KMS-11 (cell line): ENCODE results near the gene PAEP.

Experiments used
- H2AFZ ChIP-seq: fragments of 200-600 bp; sonication (generic); 2 replicates; pipeline ENCODE4 v1.6.1; 2016; ENCODE audit warnings: antibody characterized with exemption, mixed run types, low read depth
- H3K27ac ChIP-seq: fragments of 200-600 bp; sonication (generic); 2 replicates; pipeline ENCODE4 v1.6.1; 2016; ENCODE audit warnings: mild to moderate bottlenecking, mixed run types
- H3K27me3 ChIP-seq: fragments of 200-600 bp; sonication (generic); 2 replicates; pipeline ENCODE4 v1.6.1; 2017; ENCODE audit warnings: mild to moderate bottlenecking, low read depth, mixed run types, moderate library complexity; ENCODE audit not compliant: insufficient read depth
- H3K36me3 ChIP-seq: fragments of 200-600 bp; sonication (generic); 2 replicates; pipeline ENCODE4 v1.6.1; 2017; ENCODE audit warnings: mild to moderate bottlenecking, mixed run types; ENCODE audit not compliant: insufficient read depth
- H3K4me1 ChIP-seq: fragments of 200-600 bp; sonication (generic); 2 replicates; pipeline ENCODE4 v1.6.1; 2016; ENCODE audit warnings: mild to moderate bottlenecking, low read depth, mixed run types; ENCODE audit not compliant: poor library complexity, severe bottlenecking
- H3K4me2 ChIP-seq: fragments of 200-600 bp; sonication (generic); 2 replicates; pipeline ENCODE4 v1.7.0; 2016; ENCODE audit warnings: mild to moderate bottlenecking, mixed run types
- H3K4me3 ChIP-seq: fragments of 200-600 bp; sonication (generic); IDR thresholded peaks from 2 replicates; pipeline ENCODE4 v1.6.1; 2017; ENCODE audit warnings: low read depth, low read length, mixed read lengths; ENCODE audit not compliant: insufficient read depth
- H3K79me2 ChIP-seq: fragments of 200-600 bp; sonication (generic); 2 replicates; pipeline ENCODE4 v1.6.1; 2016; ENCODE audit warnings: low read depth, mixed run types; ENCODE audit not compliant: insufficient read depth
- H3K9ac ChIP-seq: fragments of 200-600 bp; sonication (generic); 2 replicates; pipeline ENCODE4 v1.6.1; 2016; ENCODE audit warnings: mild to moderate bottlenecking, mixed run types
- H4K20me1 ChIP-seq: fragments of 200-600 bp; sonication (generic); 2 replicates; pipeline ENCODE4 v1.6.1; 2016; ENCODE audit warnings: mild to moderate bottlenecking, mixed run types; ENCODE audit not compliant: insufficient read depth
- CTCF ChIP-seq: fragments of 200-600 bp; sonication (generic); conservative IDR thresholded peaks from 2 replicates; pipeline ENCODE4 v1.6.1; 2017; ENCODE audit warnings: low read depth, mild to moderate bottlenecking, antibody characterized with exemption, low read length, moderate library complexity, mixed read lengths

Gene PAEP

GRCh38 chr9:135572233-135572632 is 10.7 kb downstream of the PAEP start:
- Histone ChIP-seq H3K9ac (no peak overlapping the region), H3K4me2 (no peak overlapping the region), H3K4me1 (no peaks in the 10 kb centered on the region), H3K4me3 (no peak overlapping the region), H4K20me1 (no peaks in the 10 kb centered on the region), H3K27me3 (peaks cover 44% of the 10 kb centered on the region; the same call in 1 of the 2 replicates), H2AFZ (no peak overlapping the region), H3K27ac (no peak overlapping the region), H3K79me2 (no peaks in the 10 kb centered on the region), H3K36me3 (no peaks in the 10 kb centered on the region)
- TF ChIP-seq CTCF = no peak

GRCh38 chr9:135573124-135573523 is 11.6 kb downstream of the PAEP start:
- Histone ChIP-seq H3K4me3 (no peak overlapping the region), H3K79me2 (no peaks in the 10 kb centered on the region), H3K27me3 (peaks cover 43% of the 10 kb centered on the region; the same call in 1 of the 2 replicates), H3K4me2 (no peak overlapping the region), H2AFZ (no peak overlapping the region), H3K4me1 (no peaks in the 10 kb centered on the region), H3K36me3 (no peaks in the 10 kb centered on the region), H4K20me1 (no peaks in the 10 kb centered on the region), H3K27ac (no peak overlapping the region), H3K9ac (no peak overlapping the region)
- TF ChIP-seq CTCF = no peak

GRCh38 chr9:135574331-135574730 is 12.8 kb downstream of the PAEP start:
- Histone ChIP-seq H2AFZ (no peak overlapping the region), H3K4me3 (no peak overlapping the region), H3K27me3 (peaks cover 32% of the 10 kb centered on the region; the same call in 1 of the 2 replicates), H3K27ac (no peak overlapping the region), H3K36me3 (no peaks in the 10 kb centered on the region), H3K4me1 (no peaks in the 10 kb centered on the region), H3K9ac (no peak overlapping the region), H4K20me1 (no peaks in the 10 kb centered on the region), H3K79me2 (no peaks in the 10 kb centered on the region), H3K4me2 (no peak overlapping the region)
- no peak for TF ChIP-seq CTCF

- Histone ChIP-seq H3K4me2 (no peak overlapping the region), H4K20me1 (no peaks in the 10 kb centered on the region), H2AFZ (no peak overlapping the region), H3K79me2 (no peaks in the 10 kb centered on the region), H3K9ac (no peak overlapping the region), H3K27ac (no peak overlapping the region), H3K4me3 (no peak overlapping the region), H3K27me3 (peaks cover 32% of the 10 kb centered on the region; the same call in 1 of the 2 replicates), H3K4me1 (no peaks in the 10 kb centered on the region), H3K36me3 (no peaks in the 10 kb centered on the region)
- TF ChIP-seq CTCF = no peak
Observed at GRCh38 chr9:135574943-135575342, 13.4 kb downstream of the PAEP start.
